SJCRH30 (cell line): Measurements from ENCODE around the gene ATP1B1. TPM values are rescaled to one million over a fixed set of nuclear protein-coding genes. Genes with fewer than 3 reads are reported as not detected.
A peak's percentile ranks its signal among the peaks of the same experiment; 100 is the strongest.

Experiments used
- DNase-seq, 2 experiments: peaks; one replicate each; pipeline ENCODE4 v3.0.0-alpha.2; 2015 to 2020
- H3K27ac ChIP-seq: fragments of 250-450 bp; sonication (Bioruptor Pico); 2 replicates; pipeline ENCODE4 v1.5.1; 2020; ENCODE audit warnings: mild to moderate bottlenecking, moderate library complexity
- H3K27me3 ChIP-seq: fragments of 250-450 bp; sonication (Bioruptor Pico); 2 replicates; pipeline ENCODE4 v1.5.1; 2020; ENCODE audit warnings: mild to moderate bottlenecking, moderate library complexity
- H3K36me3 ChIP-seq: fragments of 250-450 bp; sonication (Bioruptor Pico); 2 replicates; pipeline ENCODE4 v1.5.1; 2020; ENCODE audit warnings: mild to moderate bottlenecking, moderate library complexity
- H3K4me1 ChIP-seq: fragments of 250-450 bp; sonication (Bioruptor Pico); 2 replicates; pipeline ENCODE4 v1.5.1; 2020; ENCODE audit warnings: mild to moderate bottlenecking, moderate library complexity
- H3K4me3 ChIP-seq: fragments of 250-450 bp; sonication (Bioruptor Pico); 2 replicates; pipeline ENCODE4 v1.5.1; 2020; ENCODE audit warnings: mild to moderate bottlenecking, moderate library complexity
- H3K9me3 ChIP-seq: fragments of 250-450 bp; sonication (Bioruptor Pico); replicated peaks from 2 replicates; pipeline ENCODE4 v1.5.1; 2020; ENCODE audit warnings: mild to moderate bottlenecking, moderate library complexity
- total RNA-seq: library from RNA; depleted of rRNA; stranded (reverse); fragments of >200 nt; shearing (Covaris generic); gene quantifications from 2 replicates; pipeline ENCODE4 v1.2.3, GENCODE V29; 2014; rRNA removed

The ATP1B1 gene
- total RNA-seq: 18.5 and 19.7 TPM in 2 replicates

- DNase-seq: peak; percentile 81 to 88
- peaks cover 9% of the 10 kb centered on the region for H3K4me1 ChIP-seq
These were observed at the start of gene ATP1B1 for GRCh38 chr1:169106095-169106920. ATP1B1 (plus strand) TSS chr1:169106690; CDS start chr1:169106830, 140 bp downstream.

GRCh38 chr1:169059421-169059820 is 47.1 kb upstream of the ATP1B1 start:
- Histone ChIP-seq H3K36me3 (no peaks in the 10 kb centered on the region), H3K27ac (no peak overlapping the region), H3K4me3 (no peak overlapping the region), H3K27me3 (no peaks in the 10 kb centered on the region), H3K4me1 (no peaks in the 10 kb centered on the region), H3K9me3 (no peaks in the 10 kb centered on the region; the same call in 1 of the 2 replicates)
- DNase-seq: no peak

More at GRCh38 chr1:169106095-169106920, at the start of gene ATP1B1:
- Histone ChIP-seq H3K4me3 (peak within 1 kb of the TSS; percentile 96), H3K27ac (peak within 1 kb of the TSS; percentile 82), H3K36me3 (peaks cover under 1% of the 10 kb centered on the region; the same call in 1 of the 2 replicates), H3K27me3 (no peaks in the 10 kb centered on the region), H3K9me3 (no peaks in the 10 kb centered on the region)

GRCh38 chr1:169060043-169060722 is 46.3 kb upstream of the ATP1B1 start:
- no peak for DNase-seq
- H3K4me3 ChIP-seq: no peak overlapping the region
- no peaks in the 10 kb centered on the region; the same call in 1 of the 2 replicates for H3K9me3 ChIP-seq
- no peaks in the 10 kb centered on the region for H3K4me1 ChIP-seq
- H3K27ac ChIP-seq: no peak overlapping the region
- H3K27me3 ChIP-seq: no peaks in the 10 kb centered on the region
- H3K36me3 ChIP-seq: no peaks in the 10 kb centered on the region

- Histone ChIP-seq H3K4me3 (no peak overlapping the region), H3K27ac (no peak overlapping the region), H3K27me3 (no peaks in the 10 kb centered on the region), H3K9me3 (no peaks in the 10 kb centered on the region; the same call in 1 of the 2 replicates), H3K4me1 (no peaks in the 10 kb centered on the region), H3K36me3 (no peaks in the 10 kb centered on the region)
- no peak for DNase-seq
These were observed 45.4 kb upstream of the ATP1B1 start for GRCh38 chr1:169060919-169061639.

GRCh38 chr1:169062152-169062551 is 44.3 kb upstream of the ATP1B1 start:
- Histone ChIP-seq H3K36me3 (no peaks in the 10 kb centered on the region), H3K9me3 (peaks cover 3% of the 10 kb centered on the region; the same call in 1 of the 2 replicates), H3K4me1 (no peaks in the 10 kb centered on the region), H3K4me3 (no peak overlapping the region), H3K27ac (no peak overlapping the region), H3K27me3 (no peaks in the 10 kb centered on the region)
- DNase-seq: no peak

GRCh38 chr1:169064103-169064502 is 42.4 kb upstream of the ATP1B1 start:
- H3K9me3 ChIP-seq: peaks cover 4% of the 10 kb centered on the region; the same call in 1 of the 2 replicates
- H3K36me3 ChIP-seq: no peaks in the 10 kb centered on the region
- no peaks in the 10 kb centered on the region for H3K27me3 ChIP-seq
- H3K4me1 ChIP-seq: no peaks in the 10 kb centered on the region
- H3K27ac ChIP-seq: no peak overlapping the region
- DNase-seq: no peak
- H3K4me3 ChIP-seq: no peak overlapping the region

GRCh38 chr1:169070547-169070946 is 35.9 kb upstream of the ATP1B1 start:
- H3K36me3 ChIP-seq: no peaks in the 10 kb centered on the region
- no peak for DNase-seq
- H3K4me3 ChIP-seq: no peak overlapping the region
- H3K4me1 ChIP-seq: no peaks in the 10 kb centered on the region
- H3K27me3 ChIP-seq: no peaks in the 10 kb centered on the region
- H3K9me3 ChIP-seq: peaks cover 4% of the 10 kb centered on the region; the same call in 1 of the 2 replicates
- H3K27ac ChIP-seq: no peak overlapping the region

GRCh38 chr1:169070958-169071357 is 35.5 kb upstream of the ATP1B1 start:
- Histone ChIP-seq H3K4me1 (no peaks in the 10 kb centered on the region), H3K4me3 (no peak overlapping the region), H3K27me3 (no peaks in the 10 kb centered on the region), H3K36me3 (no peaks in the 10 kb centered on the region), H3K9me3 (peaks cover 4% of the 10 kb centered on the region; the same call in 1 of the 2 replicates), H3K27ac (no peak overlapping the region)
- DNase-seq: no peak

- no peak overlapping the region for H3K27ac ChIP-seq
- H3K4me3 ChIP-seq: no peak overlapping the region
- no peaks in the 10 kb centered on the region for H3K27me3 ChIP-seq
- H3K36me3 ChIP-seq: no peaks in the 10 kb centered on the region
- no peak for DNase-seq
- H3K9me3 ChIP-seq: no peaks in the 10 kb centered on the region
- H3K4me1 ChIP-seq: no peaks in the 10 kb centered on the region
These were observed 33.4 kb upstream of the ATP1B1 start for GRCh38 chr1:169072945-169073725.

- Histone ChIP-seq H3K4me1 (no peaks in the 10 kb centered on the region), H3K9me3 (no peaks in the 10 kb centered on the region), H3K4me3 (no peak overlapping the region), H3K27ac (no peak overlapping the region), H3K36me3 (no peaks in the 10 kb centered on the region), H3K27me3 (no peaks in the 10 kb centered on the region)
- DNase-seq: no peak
These were observed 28.2 kb upstream of the ATP1B1 start for GRCh38 chr1:169078163-169078883.

GRCh38 chr1:169081503-169082123 is 24.9 kb upstream of the ATP1B1 start:
- H3K36me3 ChIP-seq: no peaks in the 10 kb centered on the region
- no peak overlapping the region for H3K27ac ChIP-seq
- no peaks in the 10 kb centered on the region for H3K4me1 ChIP-seq
- no peaks in the 10 kb centered on the region for H3K27me3 ChIP-seq
- no peaks in the 10 kb centered on the region for H3K9me3 ChIP-seq
- DNase-seq: no peak
- no peak overlapping the region for H3K4me3 ChIP-seq

- H3K4me1 ChIP-seq: no peaks in the 10 kb centered on the region
- no peaks in the 10 kb centered on the region for H3K36me3 ChIP-seq
- no peaks in the 10 kb centered on the region for H3K27me3 ChIP-seq
- no peak overlapping the region for H3K27ac ChIP-seq
- no peaks in the 10 kb centered on the region for H3K9me3 ChIP-seq
- no peak for DNase-seq
- no peak overlapping the region for H3K4me3 ChIP-seq
These were observed 20.6 kb upstream of the ATP1B1 start for GRCh38 chr1:169085911-169086310.
